GM12878 (cell line): ENCODE measurements around the gene VARS2. TPM values are rescaled to one million over a fixed set of nuclear protein-coding genes. Genes with fewer than 3 reads are reported as not detected.

Source experiments
- BACH1 ChIP-seq: fragments of 450-650 bp; IDR thresholded peaks from 2 replicates; pipeline ENCODE4 v1.6.1; 2017; ENCODE audit warnings: mild to moderate bottlenecking, borderline replicate concordance
- BCLAF1 ChIP-seq: fragments of 450-650 bp; IDR thresholded peaks from 2 replicates; pipeline ENCODE4 v1.6.1; 2017; ENCODE audit warnings: antibody characterized with exemption, mild to moderate bottlenecking, moderate library complexity
- CHD1 ChIP-seq: IDR thresholded peaks from 2 replicates; pipeline ENCODE4 v1.6.1; 2012; ENCODE audit warnings: low read depth, low read length, improper control_type of control experiment
- CHD2 ChIP-seq: IDR thresholded peaks from 2 replicates; pipeline ENCODE4 v1.6.1; 2011; ENCODE audit warnings: low read depth, low read length, improper control_type of control experiment, borderline replicate concordance
- DPF2 ChIP-seq: fragments of 450-650 bp; IDR thresholded peaks from 2 replicates; pipeline ENCODE4 v1.6.1; 2017; ENCODE audit warnings: mild to moderate bottlenecking
- ELK1 ChIP-seq: IDR thresholded peaks from 2 replicates; pipeline ENCODE4 v1.6.1; 2012; ENCODE audit warnings: low read depth, low read length, improper control_type of control experiment
- IRF4 ChIP-seq: IDR thresholded peaks from 2 replicates; pipeline ENCODE4 v1.6.1; 2011; ENCODE audit warnings: low read depth, low read length
- MAX ChIP-seq: IDR thresholded peaks from 2 replicates; pipeline ENCODE4 v1.6.1; 2012; ENCODE audit warnings: low read depth, low read length, improper control_type of control experiment
- MEF2B ChIP-seq: fragments of 450-650 bp; IDR thresholded peaks from 2 replicates; pipeline ENCODE4 v1.6.1; 2018; ENCODE audit warnings: mild to moderate bottlenecking, moderate library complexity; ENCODE audit not compliant: partially characterized antibody, poor library complexity, severe bottlenecking
- MTA2 ChIP-seq: fragments of 450-650 bp; IDR thresholded peaks from 2 replicates; pipeline ENCODE4 v1.6.1; 2016; ENCODE audit warnings: low read depth, mild to moderate bottlenecking, moderate library complexity
- NKRF ChIP-seq: fragments of 450-650 bp; conservative IDR thresholded peaks from 2 replicates; pipeline ENCODE4 v1.6.1; 2017; ENCODE audit warnings: mild to moderate bottlenecking, moderate library complexity
- PBX3 ChIP-seq: IDR thresholded peaks from 2 replicates; pipeline ENCODE4 v1.6.1; 2011; ENCODE audit warnings: mild to moderate bottlenecking, low read depth, low read length, moderate library complexity; ENCODE audit not compliant: insufficient replicate concordance
- POLR2A ChIP-seq: IDR thresholded peaks from 2 replicates; pipeline ENCODE4 v1.6.1; 2011; ENCODE audit warnings: low read depth, mild to moderate bottlenecking, low read length
- POLR2AphosphoS2 ChIP-seq: IDR thresholded peaks from 2 replicates; pipeline ENCODE4 v1.6.1; 2011; ENCODE audit warnings: low read depth, mild to moderate bottlenecking, low read length, improper control_type of control experiment, moderate library complexity
- RAD21 ChIP-seq: IDR thresholded peaks from 2 replicates; pipeline ENCODE4 v1.6.1; 2011; ENCODE audit warnings: mild to moderate bottlenecking, low read depth, low read length, moderate library complexity; ENCODE audit not compliant: insufficient read depth
- RB1 ChIP-seq: fragments of 450-650 bp; formaldehyde crosslinking; IDR thresholded peaks from 2 replicates; pipeline ENCODE4 v1.6.1; 2017; ENCODE audit warnings: mild to moderate bottlenecking, borderline replicate concordance
- TCF7 ChIP-seq: IDR thresholded peaks from 2 replicates; pipeline ENCODE4 v1.6.1; 2014; ENCODE audit warnings: antibody characterized with exemption, borderline replicate concordance
- USF1 ChIP-seq: IDR thresholded peaks from 2 replicates; pipeline ENCODE4 v1.6.1; 2011; ENCODE audit warnings: borderline replicate concordance, low read depth, mild to moderate bottlenecking, moderate library complexity, mixed read lengths, low read length; ENCODE audit not compliant: insufficient read depth; ENCODE audit errors: extremely low read length
- ZBTB33 ChIP-seq: fragments of 450-650 bp; IDR thresholded peaks from 2 replicates; pipeline ENCODE4 v1.6.1; 2017; ENCODE audit warnings: mild to moderate bottlenecking
- ZNF24 ChIP-seq: fragments of 450-650 bp; IDR thresholded peaks from 2 replicates; pipeline ENCODE4 v1.6.1; 2017; ENCODE audit warnings: antibody characterized with exemption, mild to moderate bottlenecking
- ZNF384 ChIP-seq: IDR thresholded peaks from 2 replicates; pipeline ENCODE4 v1.6.1; 2012; ENCODE audit warnings: low read depth, mild to moderate bottlenecking, low read length, improper control_type of control experiment, borderline replicate concordance
- polyA plus RNA-seq, 11 experiments: library from polyadenylated mRNA; depleted of rRNA in 4 of 11; unstranded in 6 of 11; stranded (reverse) in 5 of 11; fragments of >200 nt; fragmentation: Nextera tagmentation in 4 of 11; fragmentation: Illumina TruSeq in 1 of 11; extraction: Ambion mirVana in 4 of 11; extraction: Trizol in 1 of 11; gene quantifications; 1 replicate in 1 of 11; 2 replicates in 10 of 11; pipeline versions ENCODE4 v1.2.1 to v1.2.3, GENCODE V29; 2011 to 2016; ENCODE audit warnings: inconsistent platforms in 2 of 11, missing spikeins in 2 of 11, low read depth in 1 of 11
- total RNA-seq, 4 experiments: library from RNA; depleted of rRNA in 3 of 4; stranded (reverse); fragments of >200 nt in 3 of 4; fragmentation: Illumina TruSeq in 1 of 4; extraction: Trizol in 1 of 4; gene quantifications; 2 replicates each; pipeline versions ENCODE4 v1.2.1 to v1.2.3, GENCODE V29; 2013 to 2021

VARS2 gene
- total and polyA plus RNA-seq, 10 of the 15 experiments (the other 5 are each of a cell fraction or from before 2014, with no cell fraction given): 3.8 to 70.7 (median 49.1) TPM

GRCh38 chr6:30951907-30952469, 38.0 kb downstream of the VARS2 start (continued):
- TF ChIP-seq PBX3 (no peak), CHD1 (no peak), MTA2 (no peak), IRF4 (no peak), POLR2AphosphoS2 (no peak), TCF7 (no peak), NKRF (no peak), ZNF384 (no peak), BCLAF1 (no peak), MEF2B (no peak), MAX (no peak), CHD2 (no peak), ZNF24 (no peak), BACH1 (no peak), ZBTB33 (no peak), POLR2A (no peak), RB1 (no peak), USF1 (no peak), ELK1 (no peak), RAD21 (no peak), DPF2 (no peak)
